Measurements from ENCODE around the gene KCNJ14.

The KCNJ14 gene

GRCh38 chr19:48445606-48446481 is 9.5 kb upstream of the KCNJ14 start, which contains the start of gene GRWD1:
Gene GRWD1 (plus strand): TSS chr19:48445983. CDS start chr19:48446006, 23 bp downstream.
- DNase-seq: peak; percentile 98

GRCh38 chr19:48446579-48446978 is 8.8 kb upstream of the KCNJ14 start:
- no peak for DNase-seq

GRCh38 chr19:48448563-48448962 is 6.8 kb upstream of the KCNJ14 start:
- no peak for DNase-seq

DNA sequence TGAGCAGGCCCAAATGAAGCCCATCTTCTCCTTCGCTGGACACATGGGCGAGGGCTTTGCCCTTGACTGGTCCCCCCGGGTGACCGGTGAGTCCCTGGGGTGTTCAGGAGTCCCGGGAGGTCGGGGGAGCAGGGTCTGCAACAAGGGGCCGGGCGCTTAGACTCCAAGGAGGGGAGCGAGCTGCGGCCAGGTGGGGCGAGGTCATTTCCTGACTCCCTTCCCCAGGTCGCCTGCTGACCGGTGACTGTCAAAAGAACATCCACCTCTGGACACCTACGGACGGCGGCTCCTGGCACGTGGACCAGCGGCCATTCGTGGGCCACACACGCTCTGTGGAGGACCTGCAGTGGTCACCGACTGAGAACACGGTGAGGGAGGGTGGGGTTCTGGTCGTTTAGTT is 4.9 kb upstream of the KCNJ14 start:
- no peak for DNase-seq

DNA sequence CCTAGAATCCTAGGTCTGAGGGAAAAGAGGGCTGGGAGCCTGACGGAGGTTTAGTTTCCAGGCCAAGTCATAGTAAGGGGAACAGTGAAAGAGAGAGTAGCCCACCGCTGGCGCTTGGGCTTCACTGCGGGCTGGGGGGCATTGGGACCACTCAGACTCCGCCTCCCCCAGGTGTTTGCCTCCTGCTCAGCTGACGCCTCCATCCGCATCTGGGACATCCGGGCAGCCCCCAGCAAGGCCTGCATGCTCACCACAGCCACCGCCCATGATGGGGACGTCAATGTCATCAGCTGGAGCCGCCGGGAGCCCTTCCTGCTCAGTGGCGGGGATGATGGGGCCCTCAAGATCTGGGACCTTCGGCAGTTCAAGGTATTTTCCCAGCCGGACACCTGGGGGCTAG is 4.5 kb upstream of the KCNJ14 start:
- no peak for DNase-seq

DNA sequence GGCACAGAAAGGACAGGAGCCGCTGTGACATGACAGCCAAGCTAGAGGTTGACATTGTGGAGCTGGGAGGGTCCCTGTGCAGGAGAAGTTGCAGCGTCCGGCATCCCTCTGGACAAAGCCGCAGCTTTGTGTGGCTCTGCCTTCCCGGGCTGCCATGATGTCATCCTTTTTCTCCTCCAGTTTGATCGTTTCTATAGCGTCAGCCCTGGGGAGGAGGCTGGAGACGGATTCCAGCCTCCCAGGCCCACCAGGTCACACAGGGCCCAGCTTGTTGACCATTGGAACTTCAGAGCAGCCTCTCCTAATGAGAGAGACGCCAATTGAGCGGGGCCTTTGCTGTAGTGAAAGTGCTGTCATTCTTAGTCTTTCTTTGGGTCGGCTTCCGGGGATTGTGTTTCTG is 3.8 kb upstream of the KCNJ14 start:
- DNase-seq: no peak

GRCh38 chr19:48452289-48453190 is 2.8 kb upstream of the KCNJ14 start:
- DNase-seq: no peak

DNA sequence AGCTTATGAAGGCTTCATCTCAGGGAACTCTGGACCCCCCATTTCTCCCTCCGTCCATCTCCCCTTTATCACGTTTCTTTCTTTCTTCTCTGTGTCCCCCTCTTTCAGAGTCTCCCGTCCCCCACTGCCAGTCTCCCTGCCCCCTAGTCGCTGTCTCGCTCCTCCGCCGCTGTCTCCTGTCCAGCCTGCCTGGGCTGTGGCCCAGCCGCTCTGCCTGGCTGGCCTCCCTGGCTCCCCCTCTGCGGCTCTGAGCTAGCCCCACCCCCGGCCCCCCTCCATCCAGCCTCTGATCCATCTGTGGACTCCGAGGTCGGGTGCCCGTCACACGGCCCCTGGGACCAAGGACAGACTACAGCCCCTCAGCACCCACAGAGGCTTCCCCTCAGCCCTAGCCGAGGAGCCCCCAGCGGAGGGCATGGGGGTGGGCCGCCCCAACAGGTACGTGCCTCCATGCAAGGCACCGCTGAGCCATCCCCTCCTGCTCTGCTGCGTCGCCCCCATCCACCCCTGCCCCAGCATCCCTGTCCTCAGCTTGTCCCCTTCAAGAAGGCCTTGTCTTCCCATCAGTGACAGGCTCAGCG is 1.1 kb upstream of the KCNJ14 start:
- no peak for DNase-seq

DNA sequence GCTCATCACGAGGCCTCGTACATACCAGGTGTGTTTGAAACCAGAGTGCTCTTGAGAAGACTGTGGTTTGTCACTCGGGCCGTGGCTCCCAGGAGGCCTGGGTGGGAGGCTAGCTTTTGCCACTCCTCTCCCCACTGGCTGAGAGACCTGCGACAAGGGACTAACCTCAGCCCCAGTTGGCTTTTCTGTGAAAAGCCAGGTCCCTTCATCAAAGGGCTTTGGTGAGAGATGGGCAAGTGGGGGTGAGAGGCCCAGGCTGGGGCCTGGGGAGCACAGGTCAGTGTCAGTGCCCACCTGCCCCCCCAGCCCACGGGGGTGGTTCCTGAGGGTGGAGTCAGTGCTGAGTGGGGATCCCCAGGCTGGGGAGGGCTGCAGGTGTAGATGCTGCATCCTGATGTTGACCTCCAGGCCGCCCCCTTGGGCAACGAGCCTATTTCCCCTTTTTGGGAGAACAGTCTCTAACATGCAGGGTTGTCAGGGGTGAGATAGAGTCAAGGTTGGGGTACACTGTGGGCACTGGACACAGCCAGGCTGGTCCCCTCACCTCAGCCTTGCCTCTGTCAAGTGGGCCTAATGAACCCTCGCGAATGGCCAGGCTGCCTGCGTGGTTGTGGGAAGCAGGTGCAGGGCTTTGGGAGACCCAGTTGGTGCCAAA is 661 bp downstream of the KCNJ14 start:
- DNase-seq: no peak

DNA sequence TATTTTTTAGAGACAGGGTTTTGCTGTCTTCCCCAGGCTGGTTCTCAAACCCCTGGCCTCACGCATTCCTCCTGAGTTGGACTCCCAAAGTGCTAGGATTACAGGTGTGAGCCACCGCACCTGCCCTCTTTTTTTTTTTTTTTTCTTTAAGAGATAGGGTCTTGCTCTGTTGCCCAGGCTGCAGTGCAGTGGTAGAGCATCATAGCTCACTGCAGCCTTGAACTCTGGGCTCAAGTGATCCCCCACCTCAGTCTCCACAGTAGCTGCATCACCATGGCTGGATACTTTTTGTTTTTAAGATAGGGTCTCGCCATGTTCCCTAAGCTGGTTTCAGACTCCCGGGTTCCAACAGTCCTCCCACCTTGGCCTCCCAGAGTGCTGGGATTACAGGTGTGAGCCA is 1.5 kb downstream of the KCNJ14 start:
- DNase-seq: no peak

GRCh38 chr19:48458016-48458415 is 2.6 kb downstream of the KCNJ14 start:
- DNase-seq: no peak

DNA sequence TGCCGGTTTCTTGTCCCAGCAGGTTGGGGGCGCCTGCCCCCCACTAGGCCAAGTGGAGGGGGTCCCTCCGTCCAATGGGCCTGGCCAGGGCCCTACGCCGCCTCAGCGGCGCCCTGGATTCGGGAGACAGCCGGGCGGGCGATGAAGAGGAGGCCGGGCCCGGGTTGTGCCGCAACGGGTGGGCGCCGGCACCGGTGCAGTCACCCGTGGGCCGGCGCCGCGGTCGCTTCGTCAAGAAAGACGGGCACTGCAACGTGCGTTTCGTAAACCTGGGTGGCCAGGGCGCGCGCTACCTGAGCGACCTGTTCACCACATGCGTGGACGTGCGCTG is 6.2 kb downstream of the KCNJ14 start:
- DNase-seq: no peak

- DNase-seq: no peak
Observed at GRCh38 chr19:48461982-48462655, 6.7 kb downstream of the KCNJ14 start.

GRCh38 chr19:48465215-48465614 is 9.8 kb downstream of the KCNJ14 start:
- DNase-seq: no peak

GRCh38 chr19:48466561-48467325 is 11.4 kb downstream of the KCNJ14 start:
- no peak for DNase-seq

DNA sequence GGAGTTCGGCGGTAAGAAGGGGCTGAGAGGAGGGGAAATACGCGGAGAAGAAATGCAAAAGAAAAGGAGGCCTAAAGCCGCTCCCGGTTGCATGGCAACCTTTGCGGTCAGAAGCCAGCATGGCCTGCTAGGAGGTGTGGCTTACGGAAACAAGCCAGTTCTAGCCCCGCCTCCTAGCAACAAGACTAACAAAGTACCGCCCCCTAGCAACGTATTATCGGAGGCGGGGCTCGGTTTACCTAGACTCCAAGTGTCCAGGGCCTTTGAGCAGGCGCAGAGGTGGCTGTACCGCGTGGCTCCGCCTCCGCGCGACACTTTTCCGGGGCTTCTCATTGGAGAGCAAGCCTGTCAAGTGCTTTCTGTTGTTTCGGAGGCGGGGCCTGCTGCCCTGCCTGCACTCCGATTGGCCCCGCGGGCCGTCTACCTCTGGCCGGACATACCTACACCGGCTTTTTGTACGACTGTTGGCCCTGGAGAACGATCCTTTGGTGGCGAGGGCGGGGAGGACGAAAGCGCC is 13.5 kb downstream of the KCNJ14 start:
- DNase-seq: peak; percentile 99

GRCh38 chr19:48469289-48469881 is 14.0 kb downstream of the KCNJ14 start, which contains the start of gene CYTH2:
Gene CYTH2 (plus strand): TSS chr19:48469369. CDS start chr19:48469508, 139 bp downstream.
- peak; percentile 36 for DNase-seq

- no peak for DNase-seq
Observed at GRCh38 chr19:48469934-48470680, 14.7 kb downstream of the KCNJ14 start.

DNA sequence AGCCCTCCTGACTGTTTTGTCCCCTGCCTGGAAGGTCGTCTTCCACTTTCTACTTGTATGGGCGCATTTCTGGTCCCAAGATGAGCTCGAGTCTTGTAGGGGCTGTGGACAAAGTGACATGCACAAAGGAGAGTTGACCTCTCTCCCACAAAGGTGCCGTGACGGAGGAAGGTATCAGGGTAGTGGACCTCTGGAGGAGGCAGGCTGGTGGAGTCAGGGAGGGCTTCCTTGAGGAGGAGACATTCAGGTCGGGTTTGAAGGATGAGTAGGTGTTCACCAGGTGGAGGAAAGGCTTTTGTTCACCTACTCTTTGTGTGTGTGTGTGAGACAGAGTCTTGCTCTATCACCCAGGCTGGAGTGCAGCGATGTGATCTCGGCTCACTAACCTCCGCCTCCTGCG is 15.5 kb downstream of the KCNJ14 start:
- no peak for DNase-seq

DNA sequence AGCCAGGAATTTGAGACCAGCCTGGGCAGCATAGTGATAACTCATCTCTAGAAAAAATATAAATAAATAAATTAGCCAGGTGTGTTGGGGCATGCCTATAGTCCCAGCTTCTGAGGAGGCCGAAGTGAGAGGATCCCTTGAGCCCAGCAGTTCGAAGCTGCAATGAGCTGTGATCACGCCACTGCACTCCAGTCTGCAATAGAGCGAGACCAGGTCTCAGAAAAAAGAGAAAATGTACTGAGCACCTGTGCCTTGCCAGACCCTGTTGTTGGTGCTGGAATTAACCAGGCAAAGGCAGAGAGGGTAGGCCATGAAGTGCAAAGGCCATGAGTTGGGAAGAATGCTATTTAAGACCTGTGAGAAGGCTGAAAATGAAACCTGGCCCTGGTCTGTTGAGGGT is 16.5 kb downstream of the KCNJ14 start:
- DNase-seq: peak; percentile 50
